ENCODE data around the gene TMEM139.

The TMEM139 gene

GRCh38 chr7:143290293-143290692, 5.5 kb downstream of the TMEM139 start:
- no peak for DNase-seq

GRCh38 chr7:143292876-143293275, 8.1 kb downstream of the TMEM139 start:
- no peak for DNase-seq

- DNase-seq: no peak
Observed at GRCh38 chr7:143295870-143296269, 11.1 kb downstream of the TMEM139 start.

DNA sequence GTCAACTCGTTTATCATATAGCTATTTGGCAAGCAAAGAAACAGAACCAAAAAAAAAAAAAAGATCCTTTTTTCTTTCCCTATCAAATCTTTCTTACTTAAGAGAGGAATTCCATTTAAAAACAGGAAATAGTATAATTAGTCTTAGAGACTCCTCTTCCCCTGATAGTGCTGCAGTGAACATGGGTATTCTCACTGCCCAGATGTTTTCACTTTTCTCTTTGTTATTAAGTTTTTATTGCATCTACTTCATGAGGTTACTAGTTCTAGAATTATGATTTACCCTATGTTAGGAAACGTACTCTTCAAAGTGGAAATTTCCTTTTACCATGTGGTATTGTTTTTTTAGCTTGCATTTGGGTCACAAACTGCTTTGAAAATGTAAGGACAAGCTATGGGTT, 11.9 kb downstream of the TMEM139 start:
- no peak for DNase-seq

DNA sequence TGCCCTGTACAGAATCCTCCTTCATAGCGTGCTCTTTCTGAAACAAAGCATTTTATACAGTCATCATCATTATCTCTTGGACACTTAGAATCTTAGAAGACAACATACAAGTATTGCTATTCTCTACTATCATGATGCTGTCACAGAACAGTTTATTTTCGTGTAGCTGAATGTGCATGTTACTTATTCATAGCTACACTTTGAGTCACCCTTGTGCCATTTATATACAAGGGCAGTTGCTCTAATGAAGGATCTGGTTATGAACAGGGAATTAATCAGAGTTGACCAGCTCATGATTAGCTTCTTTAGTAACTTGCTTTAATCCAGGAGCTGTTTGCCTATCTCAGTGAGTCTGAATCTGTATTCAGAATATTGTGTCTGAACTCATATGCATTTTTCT, 14.6 kb downstream of the TMEM139 start:
- DNase-seq: no peak

GRCh38 chr7:143299840-143300239, 15.1 kb downstream of the TMEM139 start:
- peak; percentile 35 for DNase-seq

GRCh38 chr7:143300959-143301935, 16.5 kb downstream of the TMEM139 start:
- DNase-seq: peak; percentile 78

- DNase-seq: no peak
Observed at GRCh38 chr7:143303733-143304132, 19.0 kb downstream of the TMEM139 start.

DNA sequence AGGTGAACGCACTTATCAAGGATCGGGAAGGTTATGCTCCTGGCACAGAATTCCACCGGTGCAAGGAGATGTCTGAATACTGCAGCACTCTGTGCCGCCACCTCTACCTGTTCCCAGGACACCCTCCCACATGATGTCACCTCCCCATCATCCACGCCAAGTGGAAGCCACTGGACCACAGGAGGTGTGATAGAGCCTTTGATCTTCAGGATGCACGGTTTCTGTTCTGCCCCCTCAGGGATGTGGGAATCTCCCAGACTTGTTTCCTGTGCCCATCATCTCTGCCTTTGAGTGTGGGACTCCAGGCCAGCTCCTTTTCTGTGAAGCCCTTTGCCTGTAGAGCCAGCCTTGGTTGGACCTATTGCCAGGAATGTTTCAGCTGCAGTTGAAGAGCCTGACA, 20.2 kb downstream of the TMEM139 start:
- DNase-seq: no peak

- peak; percentile 49 for DNase-seq
Observed at GRCh38 chr7:143305423-143306070, 20.8 kb downstream of the TMEM139 start.

DNA sequence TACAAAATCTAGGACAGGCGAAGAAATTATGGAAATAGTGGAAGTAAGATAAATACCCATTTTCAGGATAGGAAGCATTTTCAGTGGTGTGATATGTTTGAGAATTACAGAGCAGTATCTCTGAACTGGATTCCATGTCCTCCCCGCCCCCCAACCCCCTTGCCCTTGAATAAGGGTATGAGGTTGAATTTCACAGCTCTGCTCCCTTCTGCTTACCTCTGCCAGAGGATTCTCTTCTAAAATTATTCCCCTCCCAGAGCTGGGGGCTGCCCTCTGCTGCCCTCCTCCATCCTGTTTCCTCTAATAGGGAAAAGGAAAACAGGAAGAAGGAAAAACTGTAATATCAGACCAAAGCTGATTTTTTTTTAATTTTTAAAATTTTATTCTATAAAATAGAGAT, 23.9 kb downstream of the TMEM139 start:
- DNase-seq: no peak

DNA sequence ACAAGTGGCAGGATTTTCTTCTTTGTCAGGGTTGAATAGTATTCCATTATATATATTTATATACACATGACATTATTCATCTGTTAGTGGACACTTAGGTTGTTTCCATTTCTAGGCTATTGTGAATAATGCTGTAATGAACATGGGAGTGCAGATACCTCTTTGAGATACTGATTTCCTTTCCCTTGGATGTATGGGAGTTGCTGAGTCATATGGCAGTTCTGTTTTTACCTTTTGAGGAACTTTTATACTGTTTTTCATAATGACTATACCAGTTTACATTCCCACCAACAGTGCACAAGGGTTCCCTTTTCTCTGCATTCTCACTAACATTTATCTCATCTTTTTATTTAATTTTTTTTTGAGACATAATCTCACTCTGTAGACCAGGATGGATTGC, 29.4 kb downstream of the TMEM139 start:
- peak; percentile 21 for DNase-seq

DNA sequence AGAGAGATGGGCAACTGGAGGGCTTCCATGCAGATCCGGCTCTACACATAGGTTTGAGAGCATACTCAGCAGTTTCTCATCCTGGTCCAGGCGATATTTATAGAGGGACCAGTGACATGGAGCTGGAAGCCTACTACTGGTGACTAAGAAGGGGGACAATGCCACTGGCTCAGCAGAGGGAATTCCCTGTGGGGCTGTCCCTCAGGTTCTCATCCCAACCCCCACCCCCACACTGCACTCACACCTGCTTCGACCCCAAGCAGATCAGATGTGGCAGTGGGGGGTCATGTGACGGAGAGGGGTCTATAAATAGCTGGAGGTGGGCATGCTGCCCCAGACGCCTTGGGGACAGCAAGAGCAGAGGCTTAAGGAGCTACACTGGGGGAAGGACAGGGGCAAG, 31.0 kb downstream of the TMEM139 start, which contains the start of gene CLCN1:
Gene CLCN1, plus strand, starts transcription at position 336 of the 400 bp plus-strand sequence. CDS start 102 bp downstream, outside the sequence.
- no peak for DNase-seq

DNA sequence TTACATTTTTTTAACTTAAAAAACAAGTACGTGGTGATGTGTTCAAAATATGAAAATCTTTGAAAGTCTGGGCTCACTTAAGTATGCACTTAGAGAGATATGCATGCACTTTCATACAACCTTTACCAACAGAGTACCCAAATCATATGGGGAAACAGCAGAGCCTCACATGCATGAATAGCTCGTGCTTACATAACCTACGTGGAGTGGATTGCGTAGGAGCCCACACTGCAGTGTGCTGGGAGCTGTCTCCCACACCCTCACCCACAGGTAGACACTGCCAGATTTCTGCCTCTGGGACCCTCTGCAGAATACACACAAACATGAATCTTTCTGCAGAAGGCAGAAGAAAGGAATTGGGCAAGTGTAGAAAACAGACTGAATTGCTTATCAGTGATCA, 31.7 kb downstream of the TMEM139 start:
- no peak for DNase-seq

DNA sequence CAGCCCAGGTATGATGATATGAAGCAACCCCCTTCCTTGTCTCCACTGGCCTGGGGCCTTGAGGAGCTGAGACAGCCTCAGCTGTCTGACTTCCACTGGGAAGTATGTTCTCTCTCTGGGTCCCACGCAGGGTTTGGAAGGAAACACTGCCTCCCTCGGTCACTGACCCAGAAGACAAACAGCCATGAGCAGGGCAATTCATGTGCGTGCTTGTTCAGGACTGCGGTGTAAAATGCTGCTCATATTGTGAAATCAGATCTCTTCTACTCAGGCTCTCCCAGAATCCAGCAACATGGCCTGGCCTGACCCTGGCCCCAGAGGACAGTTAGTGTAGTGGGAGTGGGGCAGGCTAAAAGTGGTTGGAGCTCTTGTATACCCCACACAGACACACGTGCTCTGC, 33.9 kb downstream of the TMEM139 start:
- no peak for DNase-seq

DNA sequence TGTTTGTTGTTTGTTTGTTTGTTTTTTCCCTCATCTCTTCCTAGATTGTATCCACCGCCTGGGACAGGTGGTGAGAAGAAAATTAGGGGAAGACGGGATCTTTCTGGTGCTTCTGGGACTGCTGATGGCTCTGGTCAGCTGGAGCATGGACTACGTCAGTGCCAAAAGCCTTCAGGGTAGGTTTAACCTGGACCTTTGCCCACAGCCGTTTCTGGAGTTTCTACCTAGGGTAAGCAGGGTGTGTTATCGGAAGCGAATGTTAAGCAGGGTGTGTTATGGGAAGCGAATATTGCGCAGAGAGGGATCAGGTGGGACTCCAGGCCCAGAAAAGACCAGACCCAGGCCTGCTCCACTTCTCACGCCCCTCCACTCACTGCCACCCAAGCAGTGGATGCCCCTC, 35.9 kb downstream of the TMEM139 start:
- DNase-seq: no peak

GRCh38 chr7:143321242-143321641, 36.5 kb downstream of the TMEM139 start:
- no peak for DNase-seq

GRCh38 chr7:143321734-143322133, 37.0 kb downstream of the TMEM139 start:
- peak; percentile 46 for DNase-seq

GRCh38 chr7:143322760-143323633, 38.2 kb downstream of the TMEM139 start:
- peak; percentile 47 for DNase-seq

DNA sequence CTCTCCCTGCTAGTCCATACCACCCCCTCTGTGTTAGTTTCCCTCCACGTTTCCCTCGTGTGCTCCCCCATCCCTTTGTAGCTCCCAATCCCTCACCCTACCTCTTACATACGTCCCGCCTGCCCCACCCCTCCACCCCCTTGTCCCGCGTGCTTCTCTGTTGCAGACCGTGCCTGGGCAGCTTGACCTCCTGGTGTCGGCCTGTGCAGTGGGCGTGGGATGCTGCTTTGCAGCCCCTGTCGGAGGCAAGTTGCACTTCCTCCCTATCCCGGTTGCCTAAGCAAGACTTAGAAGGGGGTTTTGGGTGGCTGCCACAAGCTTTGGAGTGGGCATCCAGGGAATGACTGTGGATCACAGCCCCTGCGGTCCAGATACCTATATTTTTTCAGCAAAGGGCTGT, 38.9 kb downstream of the TMEM139 start:
- DNase-seq: no peak

- DNase-seq: no peak
Observed at GRCh38 chr7:143325240-143325639, 40.5 kb downstream of the TMEM139 start.

DNA sequence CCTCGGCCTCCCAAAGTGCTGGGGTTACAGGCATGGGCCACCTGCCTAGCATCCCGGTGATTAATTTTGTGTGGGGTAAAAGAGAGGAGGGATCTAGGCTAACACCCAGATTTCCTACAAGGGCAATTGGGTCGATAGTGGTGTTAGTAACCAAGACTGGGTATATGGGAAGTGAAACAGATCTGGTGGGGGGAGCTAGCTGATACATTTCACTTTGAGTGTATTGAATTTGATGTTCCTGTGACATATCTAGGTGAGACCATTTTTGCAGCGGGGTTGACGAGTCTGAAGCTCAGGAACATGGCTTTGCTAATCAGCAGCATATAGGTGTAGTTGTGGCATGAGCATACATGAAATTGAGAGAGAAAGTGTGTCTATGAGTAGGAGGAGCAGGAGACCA, 43.1 kb downstream of the TMEM139 start:
- DNase-seq: no peak
